Right lobe of liver (tissue), 4 donors: ENCODE results near the gene EVA1A.

Source experiments
- POLR2A ChIP-seq: fragments of 450-650 bp; IDR thresholded peaks from one replicate; pipeline ENCODE4 v1.6.1; 2017; ENCODE audit warnings: antibody characterized with exemption, mild to moderate bottlenecking
- TF ChIP-seq, protein P1 (sequence below), 4 donors: fragments of 200-600 bp in 3 of 4; fragments of 450-650 bp in 1 of 4; IDR thresholded peaks; one replicate each; pipeline versions ENCODE4 v1.5.1 to v1.8.0; 2016 to 2022; ENCODE audit warnings: antibody characterized with exemption in 4 of 4, mild to moderate bottlenecking in 2 of 4
- donor health status: DM: no; HTN: no; CAD: no.
- donor health status: DM: no; HTN: no; CAD: no.
- donor health status: DM: no; HTN: yes; CAD: no.

DNA sequence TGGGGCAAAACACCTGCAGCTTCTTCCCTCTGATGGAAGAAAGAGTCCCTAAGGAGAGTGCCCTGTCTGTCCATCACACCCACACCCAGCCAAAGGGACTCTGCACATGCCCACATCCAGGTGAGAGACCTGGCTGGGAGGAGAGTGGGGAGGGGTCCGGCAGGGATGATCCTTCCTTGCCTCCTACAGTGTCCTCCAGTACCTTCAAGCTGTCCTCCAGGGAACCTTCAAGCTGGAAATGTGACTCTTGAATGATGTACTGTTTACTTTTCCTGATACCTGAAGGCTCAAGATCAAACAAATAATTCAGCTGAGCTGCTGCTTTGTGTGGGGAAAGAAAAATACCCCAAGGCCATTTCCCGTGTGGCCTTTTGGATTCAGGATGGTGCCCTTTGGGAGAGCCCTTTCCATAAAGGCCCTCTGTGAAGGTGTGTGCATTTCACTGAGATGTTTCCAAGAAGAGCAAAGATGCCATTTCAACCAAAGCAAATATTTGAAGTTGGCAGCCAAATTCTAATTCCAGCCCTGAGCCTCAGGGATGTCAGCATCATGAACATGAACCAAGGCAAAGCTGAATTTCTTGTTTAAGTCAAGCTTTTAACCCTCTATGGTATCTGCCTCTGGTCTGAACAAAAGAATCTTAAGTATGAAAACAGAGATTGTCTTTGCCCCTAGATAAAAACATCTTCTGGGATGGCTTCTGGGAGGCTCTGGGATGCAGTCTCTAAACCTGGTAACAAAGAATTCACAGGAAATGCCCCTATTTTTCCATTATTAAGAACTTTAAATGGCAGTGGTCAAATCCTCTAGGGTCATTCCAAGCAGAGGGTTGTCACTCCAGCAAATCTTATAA is 11.1 kb downstream of the EVA1A start:
- TF ChIP-seq, protein P1, sequence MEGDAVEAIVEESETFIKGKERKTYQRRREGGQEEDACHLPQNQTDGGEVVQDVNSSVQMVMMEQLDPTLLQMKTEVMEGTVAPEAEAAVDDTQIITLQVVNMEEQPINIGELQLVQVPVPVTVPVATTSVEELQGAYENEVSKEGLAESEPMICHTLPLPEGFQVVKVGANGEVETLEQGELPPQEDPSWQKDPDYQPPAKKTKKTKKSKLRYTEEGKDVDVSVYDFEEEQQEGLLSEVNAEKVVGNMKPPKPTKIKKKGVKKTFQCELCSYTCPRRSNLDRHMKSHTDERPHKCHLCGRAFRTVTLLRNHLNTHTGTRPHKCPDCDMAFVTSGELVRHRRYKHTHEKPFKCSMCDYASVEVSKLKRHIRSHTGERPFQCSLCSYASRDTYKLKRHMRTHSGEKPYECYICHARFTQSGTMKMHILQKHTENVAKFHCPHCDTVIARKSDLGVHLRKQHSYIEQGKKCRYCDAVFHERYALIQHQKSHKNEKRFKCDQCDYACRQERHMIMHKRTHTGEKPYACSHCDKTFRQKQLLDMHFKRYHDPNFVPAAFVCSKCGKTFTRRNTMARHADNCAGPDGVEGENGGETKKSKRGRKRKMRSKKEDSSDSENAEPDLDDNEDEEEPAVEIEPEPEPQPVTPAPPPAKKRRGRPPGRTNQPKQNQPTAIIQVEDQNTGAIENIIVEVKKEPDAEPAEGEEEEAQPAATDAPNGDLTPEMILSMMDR (IDR thresholded peaks at IDR 0.05): no peak
- TF ChIP-seq POLR2A: no peak
